SIG-M5 treated with dmso at 0.1 percent for 504 hours (cell line): ENCODE results near the gene HSD17B8.
A peak's percentile ranks its signal among the peaks of the same experiment; 100 is the strongest.

Source experiments
- DNase-seq: peaks from one replicate; lab custom pipeline; 2025; ENCODE audit not compliant: unreplicated experiment; lab: John Stamatoyannopoulos, UW

Gene HSD17B8

GRCh38 chr6:33191383-33192104, 12.9 kb upstream of the HSD17B8 start:
- no peak for DNase-seq

DNA sequence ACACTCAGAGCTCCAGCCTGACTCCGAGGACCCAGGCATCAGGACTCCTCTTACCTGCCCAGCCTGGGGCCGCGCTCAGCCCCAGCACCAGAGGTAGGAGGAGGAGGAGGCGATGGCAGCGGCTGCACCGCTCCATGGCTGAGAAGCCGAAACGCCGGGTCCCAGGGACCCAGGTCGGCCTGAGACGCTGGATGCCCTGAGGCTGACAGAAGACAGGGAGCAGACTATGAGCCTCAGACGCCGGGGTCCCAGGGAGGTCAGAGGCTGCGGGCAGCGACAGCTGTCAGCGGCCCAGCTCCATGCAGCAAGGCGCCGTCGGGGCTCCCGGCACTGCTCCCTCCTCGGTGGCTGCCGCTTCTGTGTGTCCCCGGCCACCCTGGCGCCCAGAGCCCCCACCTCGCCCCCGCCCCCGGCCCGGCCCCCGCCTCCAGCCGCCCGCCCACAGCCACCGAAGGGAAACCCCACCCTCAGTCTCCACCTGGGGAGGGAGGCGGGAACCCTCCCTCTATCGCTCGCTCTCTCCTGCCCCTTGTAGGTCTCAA, 12.3 kb upstream of the HSD17B8 start, which contains the start of gene COL11A2:
COL11A2 (minus strand) TSS at position 363 of the 542 bp plus-strand sequence; CDS start at position 136, 227 bp downstream.
- DNase-seq: no peak

DNA sequence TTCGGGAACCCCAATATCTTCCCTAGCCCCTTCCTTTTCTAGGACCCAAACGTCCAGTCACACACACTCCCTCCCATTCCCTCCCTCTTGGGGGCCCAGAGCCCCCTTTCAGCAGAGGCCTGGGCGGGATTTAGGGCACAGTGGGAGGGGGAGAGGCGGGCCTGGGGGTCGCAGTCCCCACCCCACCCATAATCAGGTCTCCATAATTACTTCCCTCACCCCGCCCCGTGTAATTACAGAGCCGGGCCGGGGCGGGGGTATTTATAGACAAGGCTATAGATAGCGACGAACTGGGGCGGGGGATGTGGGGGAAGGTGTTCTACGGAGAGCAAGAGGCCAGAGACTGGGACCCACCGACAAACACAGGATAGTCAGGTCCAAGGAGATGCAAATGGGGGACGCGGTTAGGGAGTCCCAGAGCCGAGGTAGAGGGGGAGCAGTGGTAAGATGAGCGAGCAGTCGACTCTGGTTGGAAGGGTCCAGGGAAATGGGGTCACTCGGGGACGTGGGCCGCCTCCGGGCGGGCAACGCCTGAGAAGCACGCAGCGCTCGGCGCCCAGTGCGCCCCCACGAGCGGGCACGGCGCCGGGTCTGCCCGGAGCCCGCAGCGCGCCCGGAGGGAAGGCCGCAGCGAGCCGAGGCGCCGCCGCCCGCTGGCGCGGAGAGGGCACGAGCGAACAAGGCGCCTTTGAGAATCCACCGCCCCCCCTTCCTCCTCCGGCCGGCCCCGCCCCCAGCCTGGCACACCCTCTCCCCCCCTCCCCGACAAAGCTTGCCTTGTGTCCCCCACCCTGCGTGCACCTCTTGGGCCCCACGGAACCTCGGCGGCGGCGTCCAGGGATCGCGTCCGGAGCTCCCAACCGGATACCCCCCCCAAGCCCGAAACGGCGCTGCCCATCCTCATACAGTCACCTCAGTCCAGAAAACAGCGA, 11.5 kb upstream of the HSD17B8 start:
- no peak for DNase-seq

DNA sequence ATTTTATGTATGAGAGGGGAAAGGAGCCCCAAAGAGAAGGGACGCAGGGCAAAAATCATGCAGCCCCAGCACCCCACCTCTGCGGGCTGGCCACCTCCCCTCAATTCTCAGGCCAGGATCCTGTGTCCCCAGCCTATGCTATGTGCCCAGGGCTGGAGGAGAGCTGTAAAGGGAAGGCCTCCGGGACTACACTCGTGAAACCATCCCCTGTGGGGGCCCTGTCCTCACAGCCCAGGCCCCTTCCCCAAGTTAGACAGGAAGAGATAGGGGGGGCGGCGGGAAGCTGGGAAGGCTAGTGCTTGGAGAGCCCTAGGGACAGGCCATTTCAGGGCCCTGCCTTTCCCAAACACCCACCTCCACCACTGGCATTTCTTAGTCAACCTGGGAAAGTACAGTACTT, 10.8 kb upstream of the HSD17B8 start:
- DNase-seq: no peak

- DNase-seq: no peak
Measured at GRCh38 chr6:33194431-33194979, 9.9 kb upstream of the HSD17B8 start.

- no peak for DNase-seq
Measured at GRCh38 chr6:33195304-33196165, 8.9 kb upstream of the HSD17B8 start.

- DNase-seq: peak; percentile 69
Measured at GRCh38 chr6:33197431-33198048, 6.9 kb upstream of the HSD17B8 start.

DNA sequence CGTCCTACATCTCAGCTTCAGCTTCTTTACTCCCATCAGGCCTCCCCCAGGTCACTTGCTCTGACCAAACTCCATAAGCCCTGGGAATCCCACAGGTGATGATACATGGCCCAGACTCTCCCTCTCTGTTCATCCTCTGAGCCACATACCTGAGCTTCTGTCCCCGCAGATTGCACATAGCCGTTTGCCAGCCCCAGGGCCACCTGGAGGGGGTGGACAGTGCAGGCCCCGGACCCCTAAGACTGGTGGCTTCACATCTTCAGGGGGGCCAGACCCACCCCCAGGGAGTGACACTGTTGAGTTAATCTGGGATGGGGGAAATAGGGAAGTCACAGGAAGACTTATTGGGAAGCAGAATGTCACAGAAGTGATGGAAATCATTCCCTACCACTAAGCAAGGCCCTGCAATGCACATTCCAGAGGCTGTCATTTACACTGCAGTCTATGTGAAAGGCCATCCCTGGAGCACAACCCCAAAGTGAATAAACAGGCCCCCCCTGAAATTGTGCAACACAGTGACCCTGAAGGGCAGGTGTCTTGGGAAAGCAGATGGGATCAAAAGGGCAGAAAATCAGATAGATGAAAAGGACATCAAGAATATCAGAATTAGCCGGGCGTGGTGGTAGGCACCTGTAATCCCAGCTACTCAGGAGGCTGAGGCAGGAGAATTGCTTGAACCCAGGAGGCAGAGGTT, 6.1 kb upstream of the HSD17B8 start:
- DNase-seq: no peak

DNA sequence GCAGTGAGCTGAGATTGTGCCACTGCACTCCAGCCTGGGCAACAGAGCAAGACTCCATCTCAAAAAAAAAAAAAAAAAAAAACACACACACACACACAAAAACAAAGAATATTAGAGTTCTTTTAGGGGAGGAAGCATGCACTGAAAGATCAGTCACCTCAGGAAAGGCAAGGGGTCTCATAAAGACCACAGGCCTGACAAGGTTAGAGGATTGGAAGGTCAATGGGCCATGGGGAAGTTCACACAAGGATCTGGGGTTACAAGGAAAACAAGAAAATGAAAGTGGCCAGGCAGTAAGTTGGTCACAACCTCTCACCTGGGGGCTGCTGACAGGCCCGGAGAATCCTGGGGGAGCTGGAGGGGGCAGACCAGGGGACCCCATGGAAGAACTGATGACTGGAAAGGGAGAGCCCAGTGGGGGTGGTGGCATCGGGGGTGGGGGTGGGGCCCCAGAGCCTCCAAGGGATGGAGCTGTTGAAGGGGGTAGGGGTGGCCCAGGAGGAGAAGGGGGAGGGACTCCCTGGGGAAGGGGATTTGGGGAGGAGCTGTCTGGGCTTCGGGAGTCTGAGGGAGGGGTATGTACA, 5.5 kb upstream of the HSD17B8 start:
- no peak for DNase-seq

DNA sequence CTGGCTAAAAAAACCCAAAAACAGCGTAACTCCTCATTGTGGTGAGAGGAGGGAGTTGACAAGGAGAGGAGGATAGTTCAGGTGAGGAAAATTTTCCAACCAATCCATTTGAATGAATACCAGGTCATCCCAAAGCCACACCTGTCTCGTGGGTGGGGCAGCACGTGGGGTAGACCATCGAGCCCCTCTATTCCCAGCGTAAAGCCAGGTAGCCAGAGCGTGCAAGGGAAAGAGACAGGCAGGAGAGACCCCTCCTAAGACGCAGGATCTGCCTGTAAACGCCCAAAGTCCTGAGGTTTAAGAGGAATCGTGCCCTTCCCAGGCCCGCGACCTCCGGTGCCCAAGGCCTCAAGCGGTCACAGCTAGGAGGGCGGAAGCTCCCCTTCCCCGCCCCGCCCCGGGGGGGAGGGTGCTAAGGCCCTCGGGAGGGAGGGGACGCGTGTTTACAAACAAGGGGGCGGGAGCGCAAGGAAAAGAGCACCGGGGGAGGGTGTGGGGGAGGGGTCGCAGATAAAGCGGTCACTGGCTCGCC, 4.7 kb upstream of the HSD17B8 start:
- DNase-seq: peak; percentile 63

GRCh38 chr6:33200219-33201146, 4.0 kb upstream of the HSD17B8 start, which contains the start of the genes RXRB and SLC39A7:
Gene RXRB (minus strand): TSS chr6:33200665. CDS start chr6:33200476, 189 bp downstream.
Gene SLC39A7 (plus strand): TSS chr6:33200867. CDS start chr6:33201246, 379 bp downstream.
- peak; percentile 95 for DNase-seq

DNA sequence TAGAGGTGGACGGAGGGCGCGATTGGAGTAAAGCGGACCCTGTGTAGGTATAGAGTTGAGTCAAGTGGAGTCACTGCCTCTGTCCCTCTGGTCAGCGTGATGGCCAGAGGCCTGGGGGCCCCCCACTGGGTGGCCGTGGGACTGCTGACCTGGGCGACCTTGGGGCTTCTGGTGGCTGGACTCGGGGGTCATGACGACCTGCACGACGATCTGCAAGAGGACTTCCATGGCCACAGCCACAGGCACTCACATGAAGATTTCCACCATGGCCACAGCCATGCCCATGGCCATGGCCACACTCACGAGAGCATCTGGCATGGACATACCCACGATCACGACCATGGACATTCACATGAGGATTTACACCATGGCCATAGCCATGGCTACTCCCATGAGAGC, 3.3 kb upstream of the HSD17B8 start:
- no peak for DNase-seq

- no peak for DNase-seq
Measured at GRCh38 chr6:33201935-33202334, 2.5 kb upstream of the HSD17B8 start.

GRCh38 chr6:33202799-33203198, 1.7 kb upstream of the HSD17B8 start:
- DNase-seq: no peak

DNA sequence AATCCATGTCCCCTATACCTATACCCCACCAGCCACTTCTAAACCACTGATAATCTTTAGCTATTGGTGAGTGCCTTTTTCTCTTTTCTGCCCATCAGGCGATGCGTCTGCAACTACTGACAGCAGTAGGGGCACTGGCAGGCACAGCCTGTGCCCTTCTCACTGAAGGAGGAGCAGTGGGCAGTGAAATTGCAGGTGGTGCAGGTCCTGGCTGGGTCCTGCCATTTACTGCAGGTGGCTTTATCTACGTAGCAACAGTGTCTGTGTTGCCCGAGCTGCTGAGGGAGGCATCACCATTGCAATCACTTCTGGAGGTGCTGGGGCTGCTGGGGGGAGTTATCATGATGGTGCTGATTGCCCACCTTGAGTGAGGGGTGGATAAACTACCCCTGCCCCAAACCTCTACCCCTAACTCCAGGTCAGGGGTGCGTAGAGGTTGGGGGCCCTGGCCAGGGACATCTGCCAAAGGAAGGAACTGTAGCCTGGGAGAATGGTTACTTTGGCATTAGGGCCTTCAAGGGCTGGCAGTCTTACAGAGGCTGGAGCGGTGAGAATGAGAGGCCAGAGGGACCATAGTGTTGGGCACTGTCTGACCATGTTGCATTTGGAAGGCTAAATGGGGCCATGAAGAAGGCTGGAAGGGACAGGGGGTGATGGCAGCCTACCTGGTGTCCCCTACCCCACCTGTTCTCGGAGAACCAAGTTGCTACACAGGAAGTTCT, 851 bp upstream of the HSD17B8 start:
- no peak for DNase-seq

- no peak for DNase-seq
Measured at GRCh38 chr6:33204165-33204414, 365 bp upstream of the HSD17B8 start.
